Activated gamma-delta T cell treated with Interleukin-2 at 50 U/mL for 16 hours (primary cell): ENCODE measurements around the gene DNAH17.

Experiments used
- DNase-seq: peaks from one replicate; pipeline ENCODE4 v3.0.0-alpha.2; 2020

DNAH17 gene

DNA sequence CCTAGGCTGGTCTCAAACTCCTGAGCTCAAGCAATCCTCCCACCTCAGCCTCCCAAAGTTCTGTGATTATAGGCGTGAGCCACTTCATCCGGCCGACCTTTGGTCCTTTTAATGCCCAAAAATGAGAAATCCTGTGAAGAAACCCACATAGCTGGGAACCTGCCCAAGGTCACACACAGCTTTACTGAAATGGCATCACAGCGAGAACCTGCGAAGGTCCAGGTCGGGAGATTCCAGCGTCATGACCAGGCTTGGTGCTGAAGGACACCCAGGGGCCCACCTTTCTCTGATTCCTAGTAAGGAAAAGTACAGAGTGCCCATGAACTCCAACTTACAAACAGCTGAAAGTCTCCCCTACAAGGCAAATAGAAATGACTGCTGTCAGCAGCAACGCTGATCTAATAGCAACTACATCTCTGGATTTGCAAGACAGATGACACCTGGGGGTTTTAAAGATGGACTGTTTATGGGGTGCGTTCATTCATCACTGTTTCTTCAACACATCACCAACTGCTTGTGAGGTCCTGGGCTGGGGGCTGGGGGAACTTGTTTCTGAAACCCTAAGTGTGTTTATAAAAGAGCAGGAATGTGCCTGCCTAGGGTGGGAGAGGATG, 24.5 kb upstream of the DNAH17 start:
- no peak for DNase-seq

DNA sequence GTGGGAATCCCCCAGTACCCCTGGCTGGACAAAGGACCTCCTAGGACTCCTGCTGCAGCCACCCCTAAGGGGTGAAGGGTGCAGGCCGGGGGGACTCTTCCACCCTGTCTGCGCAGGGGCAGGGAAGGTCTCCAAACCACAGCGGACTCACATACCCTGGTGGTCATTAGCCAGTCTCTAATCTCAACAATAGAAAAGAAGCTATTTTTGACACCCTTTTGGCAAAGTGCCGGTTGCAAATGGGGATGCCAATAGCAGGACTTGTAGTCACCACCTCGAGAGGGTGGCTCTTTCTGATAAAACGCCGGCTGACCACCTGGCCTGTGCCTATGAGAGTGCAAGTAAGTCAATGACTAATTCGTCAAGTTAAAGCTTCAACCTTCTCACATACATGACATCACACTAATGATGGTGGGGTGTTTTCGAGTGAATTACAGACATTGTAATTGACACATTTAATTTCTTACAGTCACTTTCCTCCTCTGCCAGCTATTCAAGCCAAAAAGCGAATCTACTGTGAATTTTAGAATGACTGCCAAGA, 23.1 kb upstream of the DNAH17 start:
- DNase-seq, result no peak

DNA sequence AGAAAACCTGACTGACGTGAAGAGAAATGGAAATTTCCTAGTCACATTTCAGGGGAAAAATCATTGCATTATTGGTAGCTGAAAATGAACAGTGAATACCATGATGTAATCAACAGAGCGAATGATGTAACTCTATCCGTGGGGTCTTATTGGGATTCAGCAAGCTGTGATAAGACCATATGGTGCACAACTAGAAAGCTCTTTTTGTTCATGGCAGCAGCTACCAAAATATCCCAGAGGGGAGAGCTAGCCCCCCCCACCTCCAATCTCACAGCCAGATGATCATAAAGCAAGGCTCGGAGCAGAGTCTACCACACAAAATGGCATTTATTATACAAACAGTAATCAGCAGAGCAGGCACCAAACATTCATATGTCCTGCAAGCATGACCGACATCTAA, 22.2 kb upstream of the DNAH17 start:
- DNase-seq, result no peak

DNA sequence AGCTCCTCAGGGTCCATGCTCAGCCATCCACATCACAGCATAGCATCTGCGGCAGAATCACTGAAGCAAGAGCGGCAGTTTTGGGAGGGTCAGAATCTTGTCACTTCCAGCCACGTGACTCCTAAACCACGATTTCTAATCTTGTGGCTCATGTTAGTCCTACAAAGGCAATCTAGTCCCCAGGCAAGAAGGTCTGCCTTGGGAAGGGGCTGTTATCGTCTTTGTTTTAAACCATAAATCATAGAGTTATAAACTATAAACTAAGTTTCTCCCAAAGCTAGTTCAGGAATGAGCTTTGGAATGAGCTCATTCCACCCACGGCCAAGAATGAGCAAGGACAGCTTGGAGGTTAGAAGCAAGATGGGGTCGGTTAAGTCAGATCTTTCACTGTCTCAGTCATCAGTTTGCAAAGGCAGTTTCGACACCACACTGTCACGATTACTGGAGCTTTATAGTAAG, 20.8 kb upstream of the DNAH17 start:
- no peak for DNase-seq

DNA sequence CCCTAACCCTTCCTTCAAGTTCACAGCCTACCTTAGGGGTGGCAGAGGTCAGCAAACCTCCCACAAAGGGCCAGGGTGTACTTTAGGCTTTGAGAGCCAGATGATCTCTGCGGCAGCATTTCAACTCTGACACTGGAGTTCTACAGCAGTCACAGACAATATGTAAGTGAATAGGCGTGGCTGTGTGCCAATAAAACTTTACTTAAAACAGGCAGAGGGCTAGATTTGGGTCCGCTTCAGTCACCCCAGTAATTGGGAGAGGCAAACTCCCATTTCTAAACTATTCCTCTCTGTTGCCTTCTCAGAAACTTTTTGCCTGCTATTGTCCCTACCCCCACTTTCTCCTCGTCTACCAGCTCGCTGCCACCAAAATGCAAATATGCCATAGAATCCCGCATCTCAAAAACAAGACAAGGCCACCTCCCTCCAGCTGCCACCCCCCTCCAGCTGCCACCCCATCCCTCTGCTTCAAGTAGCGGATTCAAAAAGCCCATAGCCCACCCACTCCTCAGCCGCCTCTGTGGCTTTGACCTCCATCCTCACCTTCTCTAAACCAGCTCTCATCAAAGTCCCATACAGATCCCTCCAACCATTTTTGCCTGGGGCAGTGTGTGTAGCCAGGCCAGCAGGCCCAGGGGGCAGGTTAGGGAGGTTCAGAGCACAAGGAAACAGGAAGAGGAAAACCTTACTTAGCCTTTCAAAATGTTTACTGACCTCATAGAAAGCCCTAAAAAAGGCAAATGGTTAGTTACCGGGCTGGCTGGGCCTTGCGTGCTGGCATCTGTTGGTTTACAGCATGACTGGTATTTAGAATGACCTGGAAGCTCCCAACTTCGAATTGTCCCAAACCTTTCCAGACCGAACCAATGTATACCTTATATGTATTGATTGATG, 19.9 kb upstream of the DNAH17 start:
- DNase-seq, result no peak

DNA sequence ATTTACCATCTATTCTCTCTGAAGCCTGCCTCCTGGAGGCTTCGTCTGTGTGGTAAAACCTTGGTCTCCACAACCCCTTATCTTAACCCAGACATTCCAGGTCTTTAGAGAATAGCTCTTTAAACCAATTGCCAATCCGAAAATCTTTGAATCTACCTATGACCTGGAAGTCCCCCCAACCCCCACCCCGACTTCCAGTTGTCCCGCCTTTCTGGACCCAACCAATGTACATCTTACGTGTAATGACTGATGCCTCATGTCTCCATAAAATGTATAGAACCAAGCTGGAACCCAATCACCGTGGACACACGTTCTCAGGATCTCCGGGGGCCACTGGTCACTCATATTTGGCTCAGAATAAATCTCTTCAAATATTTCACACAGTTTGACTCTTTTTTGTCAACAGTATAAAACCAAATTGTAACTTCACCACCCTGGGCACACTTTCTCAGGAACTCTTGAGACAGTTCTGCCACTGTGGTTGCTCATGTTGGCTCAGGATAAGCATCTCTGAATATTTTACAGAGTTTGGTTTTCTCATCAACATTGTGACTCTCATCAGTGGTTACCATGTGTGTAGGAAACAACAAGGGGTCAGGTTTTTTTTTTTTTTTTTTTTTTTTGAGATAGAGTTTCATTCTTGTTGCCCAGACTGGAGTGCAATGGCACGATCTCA, 18.1 kb upstream of the DNAH17 start:
- no peak for DNase-seq

DNA sequence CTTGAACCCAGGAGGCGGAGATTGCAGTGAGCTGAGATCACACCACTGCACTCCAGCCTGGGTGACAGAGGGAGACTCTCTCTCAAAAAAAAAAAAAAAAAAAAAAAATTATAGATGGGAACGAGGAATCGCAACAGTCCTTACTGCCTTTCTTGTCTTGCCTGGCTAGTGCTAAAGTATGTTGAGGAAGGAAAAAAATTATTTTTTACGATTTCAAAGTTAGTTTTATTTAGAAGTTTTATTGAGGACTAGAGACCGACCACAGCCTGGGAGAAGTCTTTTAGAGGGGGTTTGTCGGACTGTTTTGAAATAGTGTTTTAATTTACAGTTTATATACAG, 15.8 kb upstream of the DNAH17 start:
- DNase-seq, result no peak

DNA sequence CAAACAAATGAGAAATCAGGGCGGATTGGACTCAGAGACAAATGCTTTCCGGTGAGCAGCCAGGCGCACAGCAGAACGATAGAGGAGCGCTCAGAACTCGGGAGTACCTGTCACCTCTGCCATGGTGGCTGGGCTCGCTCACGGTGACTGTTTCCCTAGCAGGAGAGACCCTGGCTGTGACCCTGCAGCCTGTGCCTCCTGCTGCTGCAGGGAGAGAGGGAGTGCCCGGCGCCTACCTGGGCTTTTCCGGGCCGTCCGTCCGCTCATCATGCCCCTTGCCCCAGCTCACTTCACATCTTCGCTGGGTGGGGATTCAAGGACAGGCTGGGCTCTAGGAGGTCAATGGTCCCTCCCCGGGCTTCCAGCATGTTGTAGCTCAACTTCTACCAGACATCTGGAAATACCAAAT, 14.1 kb upstream of the DNAH17 start:
- no peak for DNase-seq

DNA sequence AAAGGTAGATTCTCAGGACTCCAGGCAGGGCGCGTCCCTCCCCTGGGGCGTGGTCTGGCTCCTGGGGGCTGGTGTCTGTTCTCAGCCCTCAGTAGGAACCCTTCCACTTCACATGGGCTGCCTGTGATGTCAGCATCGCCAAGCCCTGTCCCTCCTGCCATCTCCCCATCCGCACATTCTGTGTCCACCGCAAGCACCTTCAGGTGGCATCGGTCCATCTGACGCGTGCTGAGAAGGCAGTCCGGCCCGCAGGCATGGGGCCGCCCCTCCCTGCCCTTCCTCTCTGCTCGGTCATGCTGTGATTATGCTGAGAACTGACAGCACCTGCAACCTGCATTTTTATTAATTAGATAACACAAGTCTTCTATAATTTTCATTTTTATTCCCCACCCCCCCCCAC, 12.7 kb upstream of the DNAH17 start:
- DNase-seq, result no peak

DNA sequence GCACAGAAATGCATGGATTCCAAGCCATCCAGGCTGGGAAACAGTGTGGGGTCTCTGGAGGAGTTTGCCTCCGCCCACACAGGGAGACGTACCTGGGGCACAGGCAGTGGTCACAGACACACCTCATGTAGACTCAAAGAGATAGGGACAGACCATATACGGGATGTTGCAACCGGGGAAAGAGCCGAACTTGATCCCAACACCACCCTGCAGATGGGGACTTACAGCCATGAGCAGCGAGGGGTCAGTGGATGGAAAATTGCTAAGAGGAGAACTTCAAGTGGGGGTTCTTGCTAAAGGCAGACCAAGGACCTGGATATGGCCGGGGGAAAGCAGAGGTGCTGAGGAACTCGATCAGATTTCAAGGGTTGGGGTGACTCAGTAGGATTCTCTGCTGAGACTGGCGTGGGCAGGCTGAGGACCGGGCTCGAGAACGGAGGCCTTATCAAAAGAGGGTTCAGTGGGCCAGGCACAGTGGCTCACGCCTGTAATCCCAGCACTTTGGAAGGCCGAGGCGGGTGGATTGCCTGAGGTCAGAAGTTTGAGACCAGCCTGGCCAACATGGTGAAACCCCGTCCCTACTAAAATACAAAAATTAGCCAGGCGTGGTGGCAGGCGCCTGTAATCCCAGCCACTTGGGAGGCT, 12.0 kb upstream of the DNAH17 start:
- no peak for DNase-seq

DNA sequence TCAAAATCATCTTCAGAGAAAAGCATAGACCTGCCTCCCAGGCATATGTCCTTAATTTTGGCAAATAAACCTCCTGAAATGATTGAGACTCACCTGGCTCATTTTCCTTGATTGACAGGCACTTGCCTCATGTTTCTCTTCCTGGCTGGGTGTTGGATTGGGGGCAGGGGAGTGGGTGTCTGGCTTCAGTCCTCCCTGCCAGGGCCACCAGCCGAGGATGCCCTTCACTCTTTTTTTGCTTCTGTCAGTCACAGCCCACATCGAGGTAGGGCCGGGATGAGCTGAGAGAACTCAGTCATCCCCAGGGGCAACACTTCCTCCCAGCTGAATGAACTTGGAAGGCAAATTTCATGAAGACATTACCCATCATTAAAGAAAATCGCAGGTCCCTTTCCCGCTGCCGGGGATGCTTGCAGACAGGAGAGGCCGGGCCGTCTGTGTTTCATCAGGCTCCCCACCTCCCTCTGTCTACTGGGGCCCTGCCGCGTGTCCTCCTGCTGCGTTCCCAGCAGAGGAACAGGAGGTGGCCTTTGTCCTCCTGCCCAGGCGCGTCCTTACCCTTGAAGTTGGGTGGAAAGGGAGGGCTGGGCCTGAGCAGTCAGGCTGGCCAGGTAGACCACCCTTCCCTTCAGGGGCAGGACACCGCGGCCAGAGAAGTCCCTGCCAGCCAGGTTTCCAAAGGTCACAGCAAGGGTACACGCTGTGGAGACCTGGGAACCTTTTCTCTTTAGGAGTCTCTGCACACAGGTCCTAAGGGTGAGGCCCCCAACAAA, 11.2 kb upstream of the DNAH17 start:
- no peak for DNase-seq

DNA sequence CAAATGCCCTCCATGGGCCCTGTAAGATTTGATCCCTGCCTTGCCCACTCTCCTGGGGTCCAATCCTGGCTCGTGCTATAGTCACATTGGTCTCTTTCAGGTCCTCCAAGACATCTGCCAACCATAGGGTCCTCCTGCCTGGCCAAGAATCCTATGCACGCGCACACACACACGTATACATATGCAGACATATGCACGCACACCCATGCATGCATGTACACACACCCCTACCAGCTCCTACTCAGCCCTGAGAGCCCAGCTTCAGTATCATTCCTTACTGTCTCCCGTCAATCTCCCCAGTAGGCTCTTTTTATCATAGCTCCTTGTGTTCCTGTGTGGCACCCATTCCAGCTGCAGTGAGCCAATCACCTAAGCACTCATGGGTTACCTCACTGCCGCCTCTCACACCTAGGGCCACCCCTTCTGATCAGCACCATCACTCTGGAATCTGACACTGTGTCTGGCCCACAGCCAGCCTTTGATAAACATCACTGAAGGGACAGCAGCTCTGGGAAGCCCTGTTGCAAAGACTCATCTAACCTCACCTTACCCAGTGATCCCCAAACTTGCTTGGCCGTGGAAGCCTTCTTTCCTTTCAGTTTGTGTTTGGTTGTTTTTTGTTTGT, 7.9 kb upstream of the DNAH17 start:
- DNase-seq, result no peak

DNA sequence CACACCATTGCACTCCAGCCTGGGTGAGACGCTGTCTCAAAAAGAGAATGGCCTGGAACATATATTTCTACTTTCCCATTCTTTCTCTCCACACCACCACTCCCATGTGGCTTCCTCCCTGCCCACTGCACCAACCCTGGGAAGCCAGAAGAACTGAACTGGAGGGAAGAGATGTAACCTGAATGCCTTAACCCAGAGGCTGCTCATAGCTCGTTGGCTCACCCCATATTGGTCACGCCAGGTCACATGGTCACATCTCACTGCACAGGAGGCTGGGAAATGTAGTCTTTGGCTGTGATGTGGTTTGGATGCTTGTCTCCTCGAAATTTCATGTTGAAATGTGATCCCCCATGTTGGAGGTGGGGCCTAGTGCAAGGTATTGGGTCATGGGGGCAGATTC, 5.9 kb upstream of the DNAH17 start:
- no peak for DNase-seq

DNA sequence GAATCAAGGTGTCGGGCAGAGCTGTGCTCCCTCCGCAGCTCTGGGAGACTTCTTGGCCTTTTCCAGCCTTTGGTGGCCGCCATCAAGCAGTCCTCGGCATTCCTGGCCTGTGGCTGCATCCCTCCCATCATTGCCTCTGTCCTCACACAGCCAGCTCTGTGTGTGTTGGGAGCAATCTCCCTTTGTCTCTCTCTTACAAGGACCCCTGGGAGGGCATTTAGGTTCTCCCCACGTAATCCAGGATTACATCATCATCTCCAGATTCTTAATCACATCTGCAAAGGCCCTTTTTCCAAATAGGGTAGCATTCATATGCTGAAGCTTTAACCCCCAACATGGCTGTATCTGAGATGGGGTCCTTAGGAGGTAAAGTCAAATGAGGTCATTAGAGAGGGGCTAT, 4.1 kb upstream of the DNAH17 start:
- DNase-seq, result no peak

DNA sequence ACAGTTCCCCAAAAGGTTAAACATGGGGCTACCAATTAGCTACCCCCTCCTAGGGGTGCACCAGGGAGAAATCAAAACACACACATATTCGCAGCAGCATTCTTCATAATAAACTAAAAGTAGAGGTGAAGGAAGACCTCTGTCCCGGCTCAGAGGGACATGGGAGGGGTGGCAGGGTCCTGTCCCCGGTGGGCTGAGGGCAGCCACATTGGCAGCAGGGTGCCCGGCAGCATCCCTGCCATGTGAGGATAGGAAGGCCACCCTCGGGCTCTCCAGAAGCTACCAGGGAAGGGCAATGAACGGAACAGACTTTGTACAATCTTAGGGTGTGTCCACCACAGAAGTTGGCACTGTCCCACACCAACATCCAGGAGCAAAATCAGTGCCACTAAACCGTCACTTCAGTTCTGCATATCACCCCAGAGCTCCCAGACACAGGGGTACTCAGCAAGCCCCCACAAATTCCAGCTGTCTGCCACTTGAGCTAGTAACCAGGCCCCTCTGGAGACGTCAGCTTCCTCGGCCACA, 3.1 kb upstream of the DNAH17 start:
- no peak for DNase-seq

DNA sequence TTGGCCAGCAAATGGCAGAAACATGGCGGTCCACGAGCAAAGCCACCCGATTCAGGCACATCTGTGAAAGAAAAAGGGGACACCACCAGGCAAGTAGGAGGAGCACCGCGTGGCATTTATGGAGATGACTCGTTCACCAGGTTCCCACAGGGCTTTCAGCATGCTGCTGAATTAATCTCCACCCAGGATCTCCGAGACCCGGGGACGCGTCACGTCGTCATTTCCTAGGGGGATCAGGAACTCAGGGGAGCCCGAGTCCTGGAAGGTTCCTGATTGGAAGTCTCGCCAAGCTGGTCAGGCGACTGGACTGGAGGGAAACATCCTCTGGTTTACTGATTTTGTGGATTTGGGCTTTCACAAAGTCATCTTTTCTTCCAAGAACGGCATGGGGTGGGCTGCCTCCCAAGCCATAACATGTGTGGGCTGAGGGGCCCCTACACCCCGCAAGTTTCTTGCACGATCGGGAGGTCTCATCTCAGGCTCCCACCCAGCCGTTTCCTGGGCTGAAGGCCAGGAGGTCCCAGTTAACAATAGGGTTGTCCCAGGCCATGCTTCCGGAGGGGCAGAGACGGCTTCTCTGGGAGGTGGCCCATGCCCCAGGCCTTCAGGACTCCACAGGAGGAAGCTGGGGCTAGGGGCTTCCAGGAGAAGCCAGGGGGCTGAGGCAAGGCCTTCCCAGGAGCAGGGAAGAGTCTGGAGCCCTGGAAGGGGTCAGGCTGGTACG, 645 bp downstream of the DNAH17 start:
- no peak for DNase-seq

DNA sequence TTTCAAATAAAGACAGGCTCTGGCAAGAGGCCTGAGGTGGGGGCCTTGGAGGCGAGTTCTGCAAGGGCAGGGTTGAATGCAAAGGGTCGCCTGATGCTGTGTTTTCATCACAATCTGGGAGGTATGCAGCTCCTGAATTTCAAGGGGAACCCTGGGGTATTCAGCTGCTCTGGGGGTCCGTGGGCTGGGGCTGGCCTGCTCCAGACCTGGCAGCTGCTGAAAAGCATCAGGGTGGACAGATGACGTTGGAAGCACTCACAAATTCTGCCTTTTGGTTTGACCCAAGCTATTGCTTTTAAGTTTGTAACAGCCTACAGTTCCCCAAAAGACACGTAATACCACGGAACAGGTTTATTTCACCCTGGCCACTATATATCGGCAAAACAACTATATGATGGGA, 1.3 kb downstream of the DNAH17 start:
- no peak for DNase-seq

DNA sequence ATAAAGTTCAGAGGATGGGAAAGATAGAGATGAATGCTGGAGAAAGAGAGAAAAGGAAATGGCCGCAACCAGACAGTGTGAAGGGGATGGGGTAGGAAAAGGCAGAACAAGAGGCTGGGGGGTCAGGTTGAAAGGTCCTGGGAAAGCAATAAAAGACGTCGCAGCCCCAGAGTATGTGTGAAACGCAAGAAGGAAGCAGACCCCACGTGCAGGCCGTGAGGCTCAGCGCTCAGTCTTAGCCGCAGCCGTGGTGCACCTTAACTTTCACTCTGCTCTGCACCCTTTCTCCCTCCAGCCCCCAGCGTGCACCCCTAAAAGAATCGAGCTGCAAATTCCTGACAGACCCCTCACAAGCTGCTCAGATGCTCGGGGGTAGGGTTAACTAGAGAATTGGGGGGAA, 1.9 kb downstream of the DNAH17 start:
- no peak for DNase-seq

DNA sequence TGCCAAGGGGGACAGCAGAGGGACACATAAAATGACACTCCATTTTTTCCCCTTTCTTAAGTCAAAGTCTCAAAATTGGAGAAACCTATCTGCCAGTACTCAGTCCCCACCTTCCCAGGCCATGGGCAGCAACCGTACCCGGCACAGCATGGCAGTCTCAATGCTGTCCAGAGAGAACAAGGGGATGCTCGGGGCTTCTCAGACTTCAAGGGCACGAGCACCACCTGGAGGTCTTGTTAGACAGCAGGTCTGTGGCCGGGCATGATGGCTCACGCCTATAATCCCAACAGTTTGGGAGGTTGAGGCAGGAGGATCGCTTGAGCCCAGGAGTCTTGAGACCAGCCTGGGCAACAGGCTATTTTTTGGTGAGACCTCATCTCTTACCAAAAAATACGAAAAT, 3.2 kb downstream of the DNAH17 start:
- no peak for DNase-seq

DNA sequence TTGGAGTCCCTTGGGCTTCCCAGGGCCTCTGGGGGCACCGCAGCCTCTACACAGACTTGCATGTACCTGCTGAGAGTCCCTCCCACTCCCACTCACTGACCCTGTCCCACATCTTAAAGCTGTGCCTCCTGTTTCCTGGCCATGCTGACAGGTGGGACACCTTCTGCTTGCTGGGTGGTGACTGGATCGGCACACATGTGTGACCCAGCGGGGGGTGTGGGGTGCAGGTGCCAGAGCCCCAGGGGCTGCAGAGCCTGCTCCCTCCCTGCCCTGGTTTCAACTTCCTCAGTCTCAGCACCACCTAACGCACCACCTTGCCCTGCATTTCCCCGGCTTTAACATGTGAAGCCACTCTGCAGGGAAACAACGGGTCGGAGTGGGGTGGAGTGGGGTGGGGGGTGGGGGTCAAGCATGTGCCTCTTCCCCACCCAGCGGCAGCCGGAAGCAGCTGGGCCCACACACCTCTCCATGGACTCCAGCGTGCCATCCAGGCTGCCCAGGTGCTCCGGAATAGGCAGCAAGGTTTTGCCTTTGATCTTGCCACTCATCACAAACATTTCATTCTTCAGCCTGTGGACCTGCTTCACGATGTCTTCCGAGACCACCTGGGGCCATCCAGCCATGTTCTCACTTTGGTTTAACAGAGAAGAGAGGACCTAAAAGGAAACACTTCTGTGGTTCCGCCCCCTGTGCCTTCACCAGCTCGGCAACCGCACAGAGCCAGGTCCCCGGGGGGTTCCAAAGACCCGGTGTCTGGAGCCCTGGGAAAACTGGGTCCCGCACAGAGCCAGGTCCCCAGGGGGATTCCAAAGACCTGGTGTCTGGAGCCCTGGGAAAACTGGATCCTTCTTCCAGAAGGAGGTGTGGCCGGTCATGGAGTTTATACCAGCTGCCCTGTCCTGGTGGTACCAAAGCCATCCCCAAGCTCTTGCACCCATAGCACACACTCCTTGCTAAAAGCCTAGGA, 4.7 kb downstream of the DNAH17 start:
- DNase-seq, result no peak
